Transverse colon (tissue), 4 donors: ENCODE results near the gene RTKN2. TPM values are rescaled to one million over a fixed set of nuclear protein-coding genes. Genes with fewer than 3 reads are reported as not detected.

ENCODE experiments used
- DNase-seq: peaks from one replicate; pipeline ENCODE4 v3.0.0-alpha.2; 2019
- H3K27ac ChIP-seq, 4 donors: fragments of 200-600 bp; sonication (generic); 2 replicates each; pipeline ENCODE4 v1.5.1; 2016 to 2018; ENCODE audit warnings: inconsistent platforms in 4 of 4
- H3K27me3 ChIP-seq: fragments of 200-600 bp; sonication (generic); 2 replicates; pipeline ENCODE4 v1.5.1; 2017; ENCODE audit warnings: inconsistent platforms
- H3K36me3 ChIP-seq, 4 donors: fragments of 200-600 bp; sonication (generic); 2 replicates each; pipeline ENCODE4 v1.5.1; 2017 to 2019; ENCODE audit warnings: inconsistent platforms in 4 of 4
- H3K4me1 ChIP-seq, 4 donors: fragments of 200-600 bp; sonication (generic); 2 replicates each; pipeline ENCODE4 v1.5.1; 2017 to 2020; ENCODE audit warnings: inconsistent platforms in 4 of 4
- H3K4me3 ChIP-seq, 4 donors: fragments of 200-600 bp; sonication (generic); 1 replicate in 1 of 4; 2 replicates in 3 of 4; pipeline versions ENCODE4 v1.5.1 to v1.6.1; 2017 to 2019; ENCODE audit warnings: inconsistent platforms in 4 of 4
- H3K9me3 ChIP-seq, 2 donors: fragments of 200-600 bp; sonication (generic); 2 replicates each; pipeline ENCODE4 v1.5.1; 2017 to 2019; ENCODE audit warnings: inconsistent platforms in 2 of 2
- EP300 ChIP-seq: sonication (generic); formaldehyde crosslinking; IDR thresholded peaks from one replicate; pipeline ENCODE4 v1.6.1; 2017; ENCODE audit warnings: antibody characterized with exemption, low read depth
- POLR2A ChIP-seq: fragments of 450-650 bp; IDR thresholded peaks from one replicate; pipeline ENCODE4 v1.6.1; 2016; ENCODE audit warnings: antibody characterized with exemption, mild to moderate bottlenecking, moderate library complexity
- POLR2AphosphoS5 ChIP-seq, 3 donors: sonication (generic); formaldehyde crosslinking; IDR thresholded peaks; one replicate each; pipeline ENCODE4 v1.6.1; 2016; ENCODE audit warnings: antibody characterized with exemption in 3 of 3
- WGBS, 2 donors: methylation state at CpG; one replicate each; pipeline ENCODE4 v1.1.5; 2018; ENCODE audit warnings: low coverage in 1 of 2; 5-methylcytosine and 5-hydroxymethylcytosine counted together
- in situ Hi-C, 4 donors: fragments of 200-750 bp; cut with MboI; loops; one replicate each; pipeline versions ENCODE4 v1.15.0 to v1.15.1; 2017; ENCODE audit warnings: low sequenced_read_pairs in 3 of 4, low pct_ligation_motif_present in 1 of 4, low pct_unique_long_range_greater_than_20kb in 1 of 4
- intact Hi-C: fragments of 100-400 bp; cut with DNase I; formaldehyde crosslinking; loops from one replicate; pipeline ENCODE4 v1.15.1; 2023; ENCODE audit warnings: low total_unique reads
- total RNA-seq, 4 donors: library from RNA; depleted of rRNA; stranded (reverse); fragments of >200 nt; gene quantifications; one replicate each; pipeline ENCODE4 v1.1.0, GENCODE V29; 2016
- TF ChIP-seq, protein P1 (sequence below), 5 experiments: fragments of 200-600 bp in 3 of 5; fragments of 450-650 bp in 2 of 5; sonication (generic) in 3 of 5; IDR thresholded peaks; 1 replicate in 2 of 5; 2 replicates in 3 of 5; pipeline ENCODE4 v1.5.1; 2016 to 2017; ENCODE audit warnings: antibody characterized with exemption in 5 of 5, inconsistent platforms in 3 of 5, mild to moderate bottlenecking in 2 of 5, moderate library complexity in 1 of 5

RTKN2 gene
- total RNA-seq, 4 donors from 2014 or later, result under 0.01 to 2.7 (median 0.68) TPM; not detected in 1

DNA sequence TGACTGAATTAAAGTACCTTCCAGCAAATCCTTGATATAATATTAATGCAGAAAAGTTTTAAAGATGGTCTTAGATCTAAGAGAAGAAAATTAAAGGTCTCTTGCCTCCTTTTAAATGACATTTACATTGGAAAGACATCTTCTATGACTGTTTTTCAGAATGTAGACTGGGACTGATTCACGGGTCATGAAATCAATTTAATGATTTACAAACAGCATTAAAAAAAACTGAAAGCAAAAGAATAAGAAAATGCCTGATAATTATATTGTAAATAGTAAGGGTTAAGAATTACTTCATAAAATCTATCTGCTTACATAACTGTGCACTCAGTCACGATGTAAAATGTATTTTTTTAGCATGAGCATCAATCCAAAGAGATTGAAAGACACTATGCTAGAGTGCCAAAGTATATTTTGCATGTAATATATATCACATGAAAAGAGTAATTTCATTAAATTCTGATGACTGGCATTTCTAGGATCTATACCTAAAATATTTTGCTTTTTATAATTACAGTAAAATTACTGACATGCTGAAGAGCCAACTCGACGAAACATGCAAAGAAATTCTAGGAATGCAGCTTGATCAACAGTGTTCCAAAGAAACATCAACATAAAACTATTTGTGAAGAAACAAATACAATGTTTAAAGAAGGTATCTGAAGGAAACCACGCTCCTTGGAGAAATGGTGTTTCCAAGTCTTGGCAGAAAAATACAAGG is 35.1 kb downstream of the RTKN2 start:
- Histone ChIP-seq H3K27ac (no peak overlapping the region), H3K4me3 (no peak overlapping the region), H3K36me3 (no peaks in the 10 kb centered on the region), H3K4me1 (peaks cover 0 to 24% (median 5%) of the 10 kb centered on the region in 4 donors), H3K27me3 (no peaks in the 10 kb centered on the region), H3K9me3 (no peaks in the 10 kb centered on the region)
- DNase-seq, result no peak
- 77% methylated on average over 5 of the region's 5 CpGs for WGBS, 2 donors
- in situ Hi-C loops (loop anchor here in 3 of 4 donors (10.0 to 25.0 kb wide), 3 partner anchors 189 to 471 kb away; no protein-coding TSS in a partner anchor), intact Hi-C loops (no loop called here)
- TF ChIP-seq EP300, result no peak
- no peak for TF ChIP-seq POLR2A
- no peak for TF ChIP-seq POLR2AphosphoS5 (IDR thresholded peaks at IDR 0.05)
- TF ChIP-seq, protein P1, sequence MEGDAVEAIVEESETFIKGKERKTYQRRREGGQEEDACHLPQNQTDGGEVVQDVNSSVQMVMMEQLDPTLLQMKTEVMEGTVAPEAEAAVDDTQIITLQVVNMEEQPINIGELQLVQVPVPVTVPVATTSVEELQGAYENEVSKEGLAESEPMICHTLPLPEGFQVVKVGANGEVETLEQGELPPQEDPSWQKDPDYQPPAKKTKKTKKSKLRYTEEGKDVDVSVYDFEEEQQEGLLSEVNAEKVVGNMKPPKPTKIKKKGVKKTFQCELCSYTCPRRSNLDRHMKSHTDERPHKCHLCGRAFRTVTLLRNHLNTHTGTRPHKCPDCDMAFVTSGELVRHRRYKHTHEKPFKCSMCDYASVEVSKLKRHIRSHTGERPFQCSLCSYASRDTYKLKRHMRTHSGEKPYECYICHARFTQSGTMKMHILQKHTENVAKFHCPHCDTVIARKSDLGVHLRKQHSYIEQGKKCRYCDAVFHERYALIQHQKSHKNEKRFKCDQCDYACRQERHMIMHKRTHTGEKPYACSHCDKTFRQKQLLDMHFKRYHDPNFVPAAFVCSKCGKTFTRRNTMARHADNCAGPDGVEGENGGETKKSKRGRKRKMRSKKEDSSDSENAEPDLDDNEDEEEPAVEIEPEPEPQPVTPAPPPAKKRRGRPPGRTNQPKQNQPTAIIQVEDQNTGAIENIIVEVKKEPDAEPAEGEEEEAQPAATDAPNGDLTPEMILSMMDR (IDR thresholded peaks at IDR 0.05), result no peak

- Histone ChIP-seq H3K4me1 (peaks cover 0 to 8% (median 3%) of the 10 kb centered on the region in 4 donors), H3K27ac (no peak overlapping the region), H3K27me3 (no peaks in the 10 kb centered on the region), H3K4me3 (no peak overlapping the region), H3K36me3 (no peaks in the 10 kb centered on the region), H3K9me3 (no peaks in the 10 kb centered on the region)
- in situ Hi-C loops (loop anchor here in 3 of 4 donors (10.0 to 25.0 kb wide), 3 partner anchors 187 to 470 kb away; no protein-coding TSS in a partner anchor), intact Hi-C loops (no loop called here)
- DNase-seq, result no peak
- TF ChIP-seq EP300 (no peak), POLR2AphosphoS5 (IDR thresholded peaks at IDR 0.05) (no peak), POLR2A (no peak)
- TF ChIP-seq, protein P1 (IDR thresholded peaks at IDR 0.05), result no peak
- 52 to 55% methylated on average over 4 of the region's 4 CpGs for WGBS, 2 donors
These were observed 36.8 kb downstream of the RTKN2 start for GRCh38 chr10:62231805-62232204.

- no peaks in the 10 kb centered on the region for H3K27me3 ChIP-seq
- H3K4me3 ChIP-seq, result no peak overlapping the region
- TF ChIP-seq POLR2A (no peak), EP300 (no peak), POLR2AphosphoS5 (IDR thresholded peaks at IDR 0.05) (no peak)
- TF ChIP-seq, protein P1 (IDR thresholded peaks at IDR 0.05), result no peak
- WGBS, 2 donors, result 80 to 82% methylated on average over 1 of the region's 1 CpG
- H3K36me3 ChIP-seq, result no peaks in the 10 kb centered on the region
- in situ Hi-C loops, result loop anchor here in 3 of 4 donors (10.0 to 25.0 kb wide), 3 partner anchors 187 to 469 kb away; no protein-coding TSS in a partner anchor
- no peak overlapping the region for H3K27ac ChIP-seq
- DNase-seq, result no peak
- H3K9me3 ChIP-seq, result no peaks in the 10 kb centered on the region
- H3K4me1 ChIP-seq, result peaks cover 0 to 6% (median 3%) of the 10 kb centered on the region in 4 donors
- intact Hi-C loops, result no loop called here
These were observed 37.3 kb downstream of the RTKN2 start for GRCh38 chr10:62231371-62231770.

GRCh38 chr10:62230344-62231121 is 38.1 kb downstream of the RTKN2 start:
- in situ Hi-C loops, result loop anchor here in 3 of 4 donors (10.0 to 25.0 kb wide), 3 partner anchors 186 to 468 kb away; no protein-coding TSS in a partner anchor
- no peaks in the 10 kb centered on the region for H3K27me3 ChIP-seq
- no peaks in the 10 kb centered on the region for H3K36me3 ChIP-seq
- H3K27ac ChIP-seq, result no peak overlapping the region
- TF ChIP-seq EP300, result no peak
- peaks cover 0 to 6% (median 3%) of the 10 kb centered on the region in 4 donors for H3K4me1 ChIP-seq
- DNase-seq, result no peak
- no peak overlapping the region for H3K4me3 ChIP-seq
- no peaks in the 10 kb centered on the region for H3K9me3 ChIP-seq
- WGBS, 2 donors, result 85 to 90% methylated on average over 4 of the region's 4 CpGs
- intact Hi-C loops, result no loop called here
